ENCODE results near the gene BCAT1.

Gene BCAT1

GRCh38 chr12:24803430-24804245, 145.3 kb downstream of the BCAT1 start:
- H3K4me1 ChIP-seq (ENCODE audit: insufficient read depth, low read length, severe bottlenecking), result no peaks in the 10 kb centered on the region
- H3K36me3 ChIP-seq (ENCODE audit: insufficient read depth, low read length), result no peaks in the 10 kb centered on the region
- H3K27me3 ChIP-seq (ENCODE audit: insufficient read depth, low read length), result no peaks in the 10 kb centered on the region
- H2AFZ ChIP-seq (ENCODE audit: low read length), result no peak overlapping the region
- H3K27ac ChIP-seq (ENCODE audit: low read depth, low read length, poor library complexity, severe bottlenecking), result no peak overlapping the region
- H4K20me1 ChIP-seq (ENCODE audit: insufficient read depth, low read length), result no peaks in the 10 kb centered on the region
- peaks cover 8% of the 10 kb centered on the region; the same call in 1 of the 2 replicates for H3K9me3 ChIP-seq (ENCODE audit: low read length)
- H3K4me2 ChIP-seq (ENCODE audit: low read length), result no peak overlapping the region
- no peak overlapping the region for H3K4me3 ChIP-seq (ENCODE audit: low read depth, low read length, poor library complexity, severe bottlenecking)
- no peaks in the 10 kb centered on the region for H3K79me2 ChIP-seq (ENCODE audit: insufficient read depth, low read length)
- H3K9ac ChIP-seq (ENCODE audit: low read length), result no peak overlapping the region
- TF ChIP-seq EZH2 (IDR thresholded peaks at IDR 0.05; ENCODE audit: borderline replicate concordance, low read length) (no peak), CTCF (IDR thresholded peaks at IDR 0.05; ENCODE audit: low read length) (no peak)
- H3K9me2 ChIP-seq (ENCODE audit: low read depth, low read length), result no peaks in the 10 kb centered on the region
- H3F3A ChIP-seq (ENCODE audit: insufficient read depth, low read length), result no peaks in the 10 kb centered on the region

- H3K4me2 ChIP-seq (ENCODE audit: low read length), result no peak overlapping the region
- no peaks in the 10 kb centered on the region for H3K4me1 ChIP-seq (ENCODE audit: insufficient read depth, low read length, severe bottlenecking)
- H3K36me3 ChIP-seq (ENCODE audit: insufficient read depth, low read length), result no peaks in the 10 kb centered on the region
- H3K9me3 ChIP-seq (ENCODE audit: low read length), result peaks cover 7% of the 10 kb centered on the region; the same call in 1 of the 2 replicates
- no peaks in the 10 kb centered on the region for H3K9me2 ChIP-seq (ENCODE audit: low read depth, low read length)
- no peak overlapping the region for H3K27ac ChIP-seq (ENCODE audit: low read depth, low read length, poor library complexity, severe bottlenecking)
- no peaks in the 10 kb centered on the region for H3K79me2 ChIP-seq (ENCODE audit: insufficient read depth, low read length)
- H2AFZ ChIP-seq (ENCODE audit: low read length), result no peak overlapping the region
- H3F3A ChIP-seq (ENCODE audit: insufficient read depth, low read length), result no peaks in the 10 kb centered on the region
- TF ChIP-seq EZH2 (IDR thresholded peaks at IDR 0.05; ENCODE audit: borderline replicate concordance, low read length), result no peak
- TF ChIP-seq CTCF (IDR thresholded peaks at IDR 0.05; ENCODE audit: low read length), result no peak
- no peaks in the 10 kb centered on the region for H3K27me3 ChIP-seq (ENCODE audit: insufficient read depth, low read length)
- H3K4me3 ChIP-seq (ENCODE audit: low read depth, low read length, poor library complexity, severe bottlenecking), result no peak overlapping the region
- H3K9ac ChIP-seq (ENCODE audit: low read length), result no peak overlapping the region
- no peaks in the 10 kb centered on the region for H4K20me1 ChIP-seq (ENCODE audit: insufficient read depth, low read length)
Observed at GRCh38 chr12:24798335-24798734, 150.6 kb downstream of the BCAT1 start.

GRCh38 chr12:24797901-24798300, 151.0 kb downstream of the BCAT1 start:
- H3F3A ChIP-seq (ENCODE audit: insufficient read depth, low read length), result no peaks in the 10 kb centered on the region
- no peak overlapping the region for H3K27ac ChIP-seq (ENCODE audit: low read depth, low read length, poor library complexity, severe bottlenecking)
- H3K9me2 ChIP-seq (ENCODE audit: low read depth, low read length), result no peaks in the 10 kb centered on the region
- no peaks in the 10 kb centered on the region for H4K20me1 ChIP-seq (ENCODE audit: insufficient read depth, low read length)
- no peak overlapping the region for H2AFZ ChIP-seq (ENCODE audit: low read length)
- H3K79me2 ChIP-seq (ENCODE audit: insufficient read depth, low read length), result no peaks in the 10 kb centered on the region
- peaks cover 3% of the 10 kb centered on the region; the same call in 1 of the 2 replicates for H3K9me3 ChIP-seq (ENCODE audit: low read length)
- no peaks in the 10 kb centered on the region for H3K27me3 ChIP-seq (ENCODE audit: insufficient read depth, low read length)
- no peak overlapping the region for H3K4me2 ChIP-seq (ENCODE audit: low read length)
- no peaks in the 10 kb centered on the region for H3K4me1 ChIP-seq (ENCODE audit: insufficient read depth, low read length, severe bottlenecking)
- no peaks in the 10 kb centered on the region for H3K36me3 ChIP-seq (ENCODE audit: insufficient read depth, low read length)
- TF ChIP-seq EZH2 (IDR thresholded peaks at IDR 0.05; ENCODE audit: borderline replicate concordance, low read length) (no peak), CTCF (IDR thresholded peaks at IDR 0.05; ENCODE audit: low read length) (no peak)
- H3K9ac ChIP-seq (ENCODE audit: low read length), result no peak overlapping the region
- H3K4me3 ChIP-seq (ENCODE audit: low read depth, low read length, poor library complexity, severe bottlenecking), result no peak overlapping the region

Data from OCI-LY1 (cell line).